ENCODE data around the gene SEC63.

GRCh38 chr6:107821591-107821990 lies 136.4 kb downstream of the SEC63 start:
- TF ChIP-seq POLR2AphosphoS5 (IDR thresholded peaks at IDR 0.05; ENCODE audit: low read depth, low read length), result no peak
- TF ChIP-seq, protein P1, sequence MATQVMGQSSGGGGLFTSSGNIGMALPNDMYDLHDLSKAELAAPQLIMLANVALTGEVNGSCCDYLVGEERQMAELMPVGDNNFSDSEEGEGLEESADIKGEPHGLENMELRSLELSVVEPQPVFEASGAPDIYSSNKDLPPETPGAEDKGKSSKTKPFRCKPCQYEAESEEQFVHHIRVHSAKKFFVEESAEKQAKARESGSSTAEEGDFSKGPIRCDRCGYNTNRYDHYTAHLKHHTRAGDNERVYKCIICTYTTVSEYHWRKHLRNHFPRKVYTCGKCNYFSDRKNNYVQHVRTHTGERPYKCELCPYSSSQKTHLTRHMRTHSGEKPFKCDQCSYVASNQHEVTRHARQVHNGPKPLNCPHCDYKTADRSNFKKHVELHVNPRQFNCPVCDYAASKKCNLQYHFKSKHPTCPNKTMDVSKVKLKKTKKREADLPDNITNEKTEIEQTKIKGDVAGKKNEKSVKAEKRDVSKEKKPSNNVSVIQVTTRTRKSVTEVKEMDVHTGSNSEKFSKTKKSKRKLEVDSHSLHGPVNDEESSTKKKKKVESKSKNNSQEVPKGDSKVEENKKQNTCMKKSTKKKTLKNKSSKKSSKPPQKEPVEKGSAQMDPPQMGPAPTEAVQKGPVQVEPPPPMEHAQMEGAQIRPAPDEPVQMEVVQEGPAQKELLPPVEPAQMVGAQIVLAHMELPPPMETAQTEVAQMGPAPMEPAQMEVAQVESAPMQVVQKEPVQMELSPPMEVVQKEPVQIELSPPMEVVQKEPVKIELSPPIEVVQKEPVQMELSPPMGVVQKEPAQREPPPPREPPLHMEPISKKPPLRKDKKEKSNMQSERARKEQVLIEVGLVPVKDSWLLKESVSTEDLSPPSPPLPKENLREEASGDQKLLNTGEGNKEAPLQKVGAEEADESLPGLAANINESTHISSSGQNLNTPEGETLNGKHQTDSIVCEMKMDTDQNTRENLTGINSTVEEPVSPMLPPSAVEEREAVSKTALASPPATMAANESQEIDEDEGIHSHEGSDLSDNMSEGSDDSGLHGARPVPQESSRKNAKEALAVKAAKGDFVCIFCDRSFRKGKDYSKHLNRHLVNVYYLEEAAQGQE (IDR thresholded peaks at IDR 0.05; ENCODE audit: insufficient read depth in 1 of 2, low read depth in 2 of 2, low read length in 2 of 2), result no peak
